PC-9 (cell line): ENCODE results near the gene MBOAT2. TPM values are rescaled to one million over a fixed set of nuclear protein-coding genes. Genes with fewer than 3 reads are reported as not detected.

Experiments
- BruUV-seq: library from RNA; stranded (reverse); fragments of 400-500 nt; replicated peaks from 2 replicates; lab custom pipeline; 2021; lab: Mats Ljungman, UMichigan
- CTCF ChIA-PET: fragments of 300-600 bp; sonication (Branson Sonifier 250); formaldehyde crosslinking; loops from one replicate; lab custom pipeline; 2022; ENCODE audit warnings: antibody characterized with exemption; lab: Charles Lee
- POLR2A ChIA-PET: fragments of 300-600 bp; sonication (Branson Sonifier 250); formaldehyde crosslinking; loops from one replicate; lab custom pipeline; 2022; ENCODE audit warnings: antibody characterized with exemption; ENCODE audit not compliant: unreplicated experiment; lab: Charles Lee
- DNase-seq, 2 experiments: peaks; one replicate each; pipeline versions ENCODE4 v3.0.0 to v3.0.0-alpha.2; 2015 to 2022; ENCODE audit warnings: mixed read lengths in 1 of 2
- H2AFZ ChIP-seq: fragments of 200-600 bp; sonication (generic); 2 replicates; pipeline ENCODE4 v1.8.1; 2017; ENCODE audit warnings: antibody characterized with exemption
- H3F3A ChIP-seq: fragments of 200-600 bp; sonication (generic); 2 replicates; pipeline ENCODE4 v1.8.1; 2017; ENCODE audit warnings: antibody characterized with exemption, mild to moderate bottlenecking, low read depth; ENCODE audit not compliant: insufficient read depth
- H3K27ac ChIP-seq: fragments of 200-600 bp; sonication (generic); 2 replicates; pipeline ENCODE4 v1.6.1; 2016; ENCODE audit warnings: mixed run types
- H3K27me3 ChIP-seq: fragments of 200-600 bp; sonication (generic); 2 replicates; pipeline ENCODE4 v1.6.1; 2016; ENCODE audit warnings: low read depth, mixed run types; ENCODE audit not compliant: insufficient read depth
- H3K36me3 ChIP-seq: fragments of 200-600 bp; sonication (generic); 2 replicates; pipeline ENCODE4 v1.6.1; 2016; ENCODE audit warnings: low read depth, mixed run types
- H3K4me1 ChIP-seq: fragments of 200-600 bp; sonication (generic); replicated peaks from 2 replicates; pipeline ENCODE4 v1.6.1; 2016; ENCODE audit warnings: mixed run types; ENCODE audit not compliant: insufficient read depth
- H3K4me2 ChIP-seq: fragments of 200-600 bp; sonication (generic); 2 replicates; pipeline ENCODE4 v1.6.1; 2017; ENCODE audit warnings: mixed run types
- H3K4me3 ChIP-seq: fragments of 200-600 bp; sonication (generic); 2 replicates; pipeline ENCODE4 v1.6.1; 2016; ENCODE audit warnings: mixed run types
- H3K79me2 ChIP-seq: fragments of 200-600 bp; sonication (generic); 2 replicates; pipeline ENCODE4 v1.6.1; 2017; ENCODE audit warnings: low read depth, mixed run types
- H3K9me2 ChIP-seq: fragments of 200-600 bp; sonication (generic); 2 replicates; pipeline ENCODE4 v1.8.1; 2017; ENCODE audit warnings: mild to moderate bottlenecking; ENCODE audit not compliant: insufficient read depth
- H3K9me3 ChIP-seq: fragments of 200-600 bp; sonication (generic); 2 replicates; pipeline ENCODE4 v1.8.1; 2016; ENCODE audit warnings: low read depth; ENCODE audit not compliant: insufficient read depth
- H4K20me1 ChIP-seq: fragments of 200-600 bp; sonication (generic); 2 replicates; pipeline ENCODE4 v1.8.1; 2017; ENCODE audit not compliant: insufficient read depth
- CTCF ChIP-seq: fragments of 200-600 bp; sonication (generic); conservative IDR thresholded peaks from 2 replicates; pipeline ENCODE4 v1.6.1; 2017; ENCODE audit warnings: mixed run types, antibody characterized with exemption, mild to moderate bottlenecking, moderate library complexity
- EZH2 ChIP-seq: fragments of 200-600 bp; sonication (generic); IDR thresholded peaks from 2 replicates; pipeline ENCODE4 v1.8.0; 2017; ENCODE audit warnings: antibody characterized with exemption, low read depth
- intact Hi-C: fragments of 100-400 bp; cut with micrococcal nuclease; formaldehyde crosslinking; loops from one replicate; pipeline ENCODE4 v1.10.0; 2022; ENCODE audit not compliant: unreplicated experiment
- total RNA-seq: library from RNA; stranded (reverse); gene quantifications from 2 replicates; pipeline ENCODE4 v1.2.3, GENCODE V29; 2021

The MBOAT2 gene
- total RNA-seq, 1 experiment from 2014 or later, result 57.7 TPM

DNA sequence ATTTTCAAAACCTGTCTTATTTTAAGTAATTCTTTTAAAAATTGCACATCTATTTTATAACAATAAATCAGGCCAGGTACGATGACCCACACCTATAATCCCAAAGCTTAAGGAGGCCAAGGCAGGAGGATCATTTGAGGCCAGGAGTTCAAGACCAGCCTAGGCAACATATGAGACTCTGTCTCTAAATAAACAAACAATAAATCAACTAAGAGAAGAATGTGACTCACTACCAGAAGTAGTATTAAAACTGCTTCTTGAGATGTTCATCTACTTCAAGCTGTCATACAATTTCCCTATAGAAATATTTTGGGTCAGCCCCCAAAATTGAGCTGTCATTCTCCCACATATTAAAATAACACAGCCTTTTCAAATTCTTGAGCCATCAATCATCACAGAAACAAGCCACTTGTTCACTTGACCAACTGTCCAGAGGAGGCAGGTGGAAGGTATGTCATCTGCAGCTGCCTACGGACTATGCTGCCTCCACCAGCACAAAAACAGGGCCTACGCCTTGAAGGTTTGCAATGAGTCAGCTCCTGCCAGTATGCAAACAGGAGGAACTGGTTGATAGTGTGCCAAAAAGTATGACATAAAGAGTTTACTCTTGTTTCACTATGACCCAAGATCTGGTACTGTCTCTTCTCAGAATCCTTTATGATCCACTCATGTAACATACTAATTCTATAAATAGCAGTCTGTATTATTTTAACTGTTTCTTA is 199.7 kb downstream of the MBOAT2 start:
- Histone ChIP-seq H3K27ac (peak overlapping the region; percentile 71), H3K4me3 (no peak overlapping the region), H3K36me3 (0 out of 2 replicates have a peak, but pooled peaks cover 6% of the 10 kb centered on the region), H3K4me1 (peaks cover 23% of the 10 kb centered on the region), H3K9me2 (0 out of 2 replicates have a peak, but pooled peaks cover 4% of the 10 kb centered on the region), H3K4me2 (peak overlapping the region; percentile 35), H2AFZ (no peak overlapping the region), H4K20me1 (0 out of 2 replicates have a peak, but pooled peaks cover 3% of the 10 kb centered on the region), H3K79me2 (no peaks in the 10 kb centered on the region), H3K27me3 (no peaks in the 10 kb centered on the region), H3F3A (peaks cover 25% of the 10 kb centered on the region), H3K9me3 (no peaks in the 10 kb centered on the region)
- CTCF ChIA-PET, result interaction anchor here (0.6 kb wide), 1 partner anchor 31 kb away, joined by 10 read pairs; no protein-coding TSS in a partner anchor
- BruUV-seq, result no TSS peak
- TF ChIP-seq EZH2 (no peak), CTCF (no peak; the same call in 1 of the 2 replicates)
- peak; percentile 79 to 98 for DNase-seq
- intact Hi-C loops, result no loop called here
- POLR2A ChIA-PET, result interaction anchor here (0.6 kb wide), 1 partner anchor 18 kb away, joined by 4 read pairs; no protein-coding TSS in a partner anchor

GRCh38 chr2:8802741-8803140 is 200.7 kb downstream of the MBOAT2 start:
- intact Hi-C loops, result no loop called here
- Histone ChIP-seq H3K27ac (no peak overlapping the region), H4K20me1 (0 out of 2 replicates have a peak, but pooled peaks cover 3% of the 10 kb centered on the region), H3F3A (peaks cover 25% of the 10 kb centered on the region), H3K4me2 (no peak overlapping the region), H3K79me2 (no peaks in the 10 kb centered on the region), H3K9me3 (no peaks in the 10 kb centered on the region), H3K4me3 (no peak overlapping the region), H3K36me3 (0 out of 2 replicates have a peak, but pooled peaks cover 6% of the 10 kb centered on the region), H2AFZ (no peak overlapping the region), H3K9me2 (0 out of 2 replicates have a peak, but pooled peaks cover 4% of the 10 kb centered on the region), H3K4me1 (peaks cover 23% of the 10 kb centered on the region), H3K27me3 (no peaks in the 10 kb centered on the region)
- no peak for TF ChIP-seq CTCF
- TF ChIP-seq EZH2, result no peak
- CTCF ChIA-PET, result no interaction called here
- POLR2A ChIA-PET, result no interaction called here
- DNase-seq, result no peak
- BruUV-seq, result no TSS peak

Other genes with a start within 250 kb of the MBOAT2 start
- 11.0 and 13.9 TPM in 2 replicates for gene KIDINS220, start 166.1 kb downstream of the MBOAT2 start, total RNA-seq
- gene ASAP2, start 203.1 kb upstream of the MBOAT2 start, total RNA-seq, result 60.3 and 66.8 TPM in 2 replicates